ENCODE results near the gene NOL12. TPM values are rescaled to one million over a fixed set of nuclear protein-coding genes. Genes with fewer than 3 reads are reported as not detected.

Gene NOL12
- polyA plus RNA-seq, 1 of the 3 experiments (the other 2 are of a cell fraction) = 52.2 TPM

DNA sequence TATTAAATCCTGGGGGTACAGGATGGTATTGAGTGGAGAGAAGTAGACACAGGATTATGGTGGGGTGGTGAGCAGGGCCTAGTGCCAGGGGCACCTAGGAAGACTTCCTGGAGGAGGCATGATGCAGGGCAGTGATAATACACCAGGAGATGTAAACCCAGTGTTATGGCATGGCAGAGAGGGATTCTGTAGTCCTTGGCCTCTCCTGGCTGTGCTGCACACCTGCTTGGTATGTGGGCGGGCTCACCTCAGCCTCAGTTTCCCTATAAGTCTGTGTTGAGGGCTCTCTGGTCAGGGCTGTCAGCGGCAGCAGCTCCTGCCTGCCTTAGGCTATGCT is 25.5 kb upstream of the NOL12 start:
- Histone ChIP-seq H3K9ac (no peak overlapping the region), H3F3A (replicated peaks; ENCODE audit: insufficient read depth) (peaks cover 20% of the 10 kb centered on the region), H3K27me3 (ENCODE audit: insufficient read depth) (no peaks in the 10 kb centered on the region), H3K4me1 (ENCODE audit: control insufficient read depth in 1 of 2, insufficient read depth in 2 of 2, low read depth in 1 of 2, low read length in 1 of 2) (peaks cover 19 to 37% of the 10 kb centered on the region in 2 experiments; a peak in 3 of 4 replicates), H3K4me3 (ENCODE audit: low read depth in 2 of 2, low read length in 1 of 2) (peak overlapping the region in 1 of 2 experiments; percentile 29; a peak in 2 of 4 replicates), H3K9me2 (no peaks in the 10 kb centered on the region), H3K27ac (ENCODE audit: low read depth in 2 of 2, low read length in 1 of 2) (peak overlapping the region; percentile 7 to 83; a peak in 3 of 4 replicates), H3K9me3 (no peaks in the 10 kb centered on the region), H3K36me3 (replicated peaks in 1 of 2; ENCODE audit: control insufficient read depth in 1 of 2, insufficient read depth in 2 of 2, low read length in 1 of 2) (no peaks in the 10 kb centered on the region), H3K79me2 (ENCODE audit: insufficient read depth) (peaks cover 63% of the 10 kb centered on the region), H4K20me1 (ENCODE audit: insufficient read depth) (peaks cover 22% of the 10 kb centered on the region; the same call in 1 of the 2 replicates), H2AFZ (ENCODE audit: low read depth) (no peak overlapping the region), H3K4me2 (peak overlapping the region; percentile 93)
- TF ChIP-seq SMC3 (IDR thresholded peaks at IDR 0.05; ENCODE audit: low read depth, low read length) = no peak
- TF ChIP-seq, protein P1, sequence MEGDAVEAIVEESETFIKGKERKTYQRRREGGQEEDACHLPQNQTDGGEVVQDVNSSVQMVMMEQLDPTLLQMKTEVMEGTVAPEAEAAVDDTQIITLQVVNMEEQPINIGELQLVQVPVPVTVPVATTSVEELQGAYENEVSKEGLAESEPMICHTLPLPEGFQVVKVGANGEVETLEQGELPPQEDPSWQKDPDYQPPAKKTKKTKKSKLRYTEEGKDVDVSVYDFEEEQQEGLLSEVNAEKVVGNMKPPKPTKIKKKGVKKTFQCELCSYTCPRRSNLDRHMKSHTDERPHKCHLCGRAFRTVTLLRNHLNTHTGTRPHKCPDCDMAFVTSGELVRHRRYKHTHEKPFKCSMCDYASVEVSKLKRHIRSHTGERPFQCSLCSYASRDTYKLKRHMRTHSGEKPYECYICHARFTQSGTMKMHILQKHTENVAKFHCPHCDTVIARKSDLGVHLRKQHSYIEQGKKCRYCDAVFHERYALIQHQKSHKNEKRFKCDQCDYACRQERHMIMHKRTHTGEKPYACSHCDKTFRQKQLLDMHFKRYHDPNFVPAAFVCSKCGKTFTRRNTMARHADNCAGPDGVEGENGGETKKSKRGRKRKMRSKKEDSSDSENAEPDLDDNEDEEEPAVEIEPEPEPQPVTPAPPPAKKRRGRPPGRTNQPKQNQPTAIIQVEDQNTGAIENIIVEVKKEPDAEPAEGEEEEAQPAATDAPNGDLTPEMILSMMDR (IDR thresholded peaks at IDR 0.05) = no peak
- no peak for DNase-seq
- ChIA-PET CTCF (interaction anchor here (1.0 to 44.3 kb wide), 10 partner anchors 10 to 157 kb away, joined by 3 to 898 read pairs (median 8); partner anchors contain the start of genes LGALS1, NOL12 and SH3BP1), POLR2A (interaction anchor here (0.8 to 1.3 kb wide), 3 partner anchors 14 to 27 kb away, joined by 3 to 4 read pairs (median 4); partner anchors contain the start of gene LGALS1)
- WGBS (ENCODE audit: low lambda C conversion rate) = 25% methylated on average over 1 of the region's 2 CpGs

DNA sequence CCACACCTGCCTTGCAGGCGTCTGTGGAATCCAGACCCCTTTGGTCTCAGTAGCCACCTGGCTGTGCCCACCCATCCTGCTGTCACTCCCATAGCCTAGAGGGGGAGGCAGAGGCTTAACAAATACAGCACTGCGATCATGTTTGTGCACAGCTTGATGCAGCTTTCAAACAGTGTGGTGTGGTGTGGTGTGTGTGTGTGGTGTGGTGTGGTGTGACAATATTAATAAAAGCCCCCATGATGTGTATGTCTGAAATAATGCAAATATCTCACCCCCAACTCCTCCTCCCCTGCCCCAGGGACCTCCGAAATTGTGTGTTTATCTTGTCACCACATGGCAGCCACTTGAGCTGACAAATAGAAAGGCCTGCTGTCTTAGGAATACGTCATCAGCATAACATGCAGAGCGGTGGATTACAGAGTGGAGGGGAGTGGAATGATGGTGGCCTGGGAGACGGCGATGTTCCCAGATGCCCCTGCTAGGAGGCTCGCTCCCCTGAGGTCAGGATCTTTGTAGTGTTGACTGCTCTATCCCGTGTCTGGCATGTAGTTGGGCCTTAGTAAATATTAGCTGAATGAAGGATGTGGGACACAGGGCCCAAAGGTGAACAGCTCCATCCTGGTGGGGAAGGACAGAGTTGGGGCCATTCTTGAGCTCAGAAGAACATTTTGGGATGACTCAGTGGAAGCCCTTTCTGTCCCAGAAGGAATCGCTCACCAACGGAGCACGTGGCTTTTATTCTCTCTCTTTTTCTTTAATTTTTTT is 24.8 kb upstream of the NOL12 start:
- ChIA-PET POLR2A (interaction anchor here (0.8 to 1.3 kb wide), 4 partner anchors 14 to 35 kb away, joined by 3 to 4 read pairs (median 4); partner anchors contain the start of gene LGALS1), CTCF (interaction anchor here (0.7 to 44.3 kb wide), 13 partner anchors 10 to 156 kb away, joined by 3 to 898 read pairs (median 5); partner anchors contain the start of genes LGALS1, NOL12, SH3BP1 and TRIOBP)
- peaks cover 19 to 37% of the 10 kb centered on the region in 2 experiments; a peak in 3 of 4 replicates for H3K4me1 ChIP-seq (ENCODE audit: control insufficient read depth in 1 of 2, insufficient read depth in 2 of 2, low read depth in 1 of 2, low read length in 1 of 2)
- H2AFZ ChIP-seq (ENCODE audit: low read depth) = no peak overlapping the region
- peak; percentile 71 for DNase-seq
- 45% methylated on average over 11 of the region's 12 CpGs for WGBS (ENCODE audit: low lambda C conversion rate)
- H4K20me1 ChIP-seq (ENCODE audit: insufficient read depth) = peaks cover 22% of the 10 kb centered on the region; the same call in 1 of the 2 replicates
- H3K27me3 ChIP-seq (ENCODE audit: insufficient read depth) = no peaks in the 10 kb centered on the region
- no peaks in the 10 kb centered on the region for H3K9me2 ChIP-seq
- no peaks in the 10 kb centered on the region for H3K9me3 ChIP-seq
- H3K79me2 ChIP-seq (ENCODE audit: insufficient read depth) = peaks cover 69% of the 10 kb centered on the region
- peak overlapping the region in 1 of 2 experiments; percentile 29; a peak in 2 of 4 replicates for H3K4me3 ChIP-seq (ENCODE audit: low read depth in 2 of 2, low read length in 1 of 2)
- H3F3A ChIP-seq (replicated peaks; ENCODE audit: insufficient read depth) = peaks cover 16% of the 10 kb centered on the region
- peak overlapping the region; percentile 65 to 83 for H3K27ac ChIP-seq (ENCODE audit: low read depth in 2 of 2, low read length in 1 of 2)
- H3K9ac ChIP-seq = no peak overlapping the region
- H3K4me2 ChIP-seq = peak overlapping the region; percentile 93
- H3K36me3 ChIP-seq (replicated peaks in 1 of 2; ENCODE audit: control insufficient read depth in 1 of 2, insufficient read depth in 2 of 2, low read length in 1 of 2) = peaks cover 0 to 2% of the 10 kb centered on the region in 2 experiments
- TF ChIP-seq RCOR1 (IDR thresholded peaks at IDR 0.05; ENCODE audit: low read length) (no peak; the same call in 1 of the 2 replicates), POLR2AphosphoS5 (IDR thresholded peaks at IDR 0.05; ENCODE audit: low read depth, low read length) (no peak), RAD21 (IDR thresholded peaks at IDR 0.05; ENCODE audit: low read length) (peak; percentile 75), RXRA (IDR thresholded peaks at IDR 0.05; ENCODE audit: borderline replicate concordance, low read depth) (no peak), FOXM1 (IDR thresholded peaks at IDR 0.05; ENCODE audit: low read depth) (no peak), MEF2A (IDR thresholded peaks at IDR 0.05; ENCODE audit: borderline replicate concordance, low read depth) (no peak), FOXJ3 (CRISPR knock-in tag; IDR thresholded peaks at IDR 0.05) (no peak), YY1 (IDR thresholded peaks at IDR 0.05; ENCODE audit: low read depth) (no peak), TCF12 (IDR thresholded peaks at IDR 0.05) (no peak), GABPA (IDR thresholded peaks at IDR 0.05; ENCODE audit: low read depth) (no peak), ELF1 (IDR thresholded peaks at IDR 0.05) (no peak), NFIC (IDR thresholded peaks at IDR 0.05; ENCODE audit: borderline replicate concordance) (no peak), NRF1 (IDR thresholded peaks at IDR 0.05; ENCODE audit: low read depth, low read length) (no peak), EP300 (IDR thresholded peaks at IDR 0.05; ENCODE audit: borderline replicate concordance in 1 of 2, low read depth in 1 of 2, low read length in 1 of 2) (no peak), TAF1 (IDR thresholded peaks at IDR 0.05; ENCODE audit: borderline replicate concordance, low read depth, low read length) (no peak), SMC3 (IDR thresholded peaks at IDR 0.05; ENCODE audit: low read depth, low read length) (peak; percentile 50; the same call in 1 of the 2 replicates), GATA2 (CRISPR knock-in tag; IDR thresholded peaks at IDR 0.05) (no peak), RFX5 (IDR thresholded peaks at IDR 0.05; ENCODE audit: low read length) (no peak), MXI1 (IDR thresholded peaks at IDR 0.05; ENCODE audit: low read depth, low read length) (peak; percentile 93)
- TF ChIP-seq, protein P2, sequence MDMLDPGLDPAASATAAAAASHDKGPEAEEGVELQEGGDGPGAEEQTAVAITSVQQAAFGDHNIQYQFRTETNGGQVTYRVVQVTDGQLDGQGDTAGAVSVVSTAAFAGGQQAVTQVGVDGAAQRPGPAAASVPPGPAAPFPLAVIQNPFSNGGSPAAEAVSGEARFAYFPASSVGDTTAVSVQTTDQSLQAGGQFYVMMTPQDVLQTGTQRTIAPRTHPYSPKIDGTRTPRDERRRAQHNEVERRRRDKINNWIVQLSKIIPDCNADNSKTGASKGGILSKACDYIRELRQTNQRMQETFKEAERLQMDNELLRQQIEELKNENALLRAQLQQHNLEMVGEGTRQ (IDR thresholded peaks at IDR 0.05; ENCODE audit: borderline replicate concordance, low read depth, low read length) = no peak
- TF ChIP-seq, protein P3, sequence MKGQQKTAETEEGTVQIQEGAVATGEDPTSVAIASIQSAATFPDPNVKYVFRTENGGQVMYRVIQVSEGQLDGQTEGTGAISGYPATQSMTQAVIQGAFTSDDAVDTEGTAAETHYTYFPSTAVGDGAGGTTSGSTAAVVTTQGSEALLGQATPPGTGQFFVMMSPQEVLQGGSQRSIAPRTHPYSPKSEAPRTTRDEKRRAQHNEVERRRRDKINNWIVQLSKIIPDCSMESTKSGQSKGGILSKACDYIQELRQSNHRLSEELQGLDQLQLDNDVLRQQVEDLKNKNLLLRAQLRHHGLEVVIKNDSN (IDR thresholded peaks at IDR 0.05; ENCODE audit: borderline replicate concordance, low read depth) = no peak
- TF ChIP-seq, protein P4, sequence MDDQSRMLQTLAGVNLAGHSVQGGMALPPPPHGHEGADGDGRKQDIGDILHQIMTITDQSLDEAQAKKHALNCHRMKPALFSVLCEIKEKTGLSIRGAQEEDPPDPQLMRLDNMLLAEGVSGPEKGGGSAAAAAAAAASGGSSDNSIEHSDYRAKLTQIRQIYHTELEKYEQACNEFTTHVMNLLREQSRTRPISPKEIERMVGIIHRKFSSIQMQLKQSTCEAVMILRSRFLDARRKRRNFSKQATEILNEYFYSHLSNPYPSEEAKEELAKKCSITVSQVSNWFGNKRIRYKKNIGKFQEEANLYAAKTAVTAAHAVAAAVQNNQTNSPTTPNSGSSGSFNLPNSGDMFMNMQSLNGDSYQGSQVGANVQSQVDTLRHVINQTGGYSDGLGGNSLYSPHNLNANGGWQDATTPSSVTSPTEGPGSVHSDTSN (IDR thresholded peaks at IDR 0.05) = no peak

Measured in SK-N-SH (cell line).